K562 (cell line): ENCODE data around the gene PPP1R14B. TPM values are rescaled to one million over a fixed set of nuclear protein-coding genes. Genes with fewer than 3 reads are reported as not detected.

Source experiments
- ARID4B ChIP-seq: sonication (generic); formaldehyde crosslinking; IDR thresholded peaks from 2 replicates; pipeline ENCODE4 v1.8.0; 2022; ENCODE audit warnings: mild to moderate bottlenecking, missing genetic modification reagents
- CREBBP ChIP-seq: IDR thresholded peaks from one replicate; pipeline ENCODE4 v1.6.1; 2012; ENCODE audit warnings: low read depth, mild to moderate bottlenecking, control low read depth, inconsistent platforms, low read length
- KLF16 ChIP-seq: IDR thresholded peaks from 2 replicates; pipeline ENCODE4 v1.6.1; 2016; ENCODE audit warnings: antibody characterized with exemption
- ZNF518B ChIP-seq: fragments of 250-450 bp; sonication (Bioruptor Pico); IDR thresholded peaks from 2 replicates; pipeline ENCODE4 v1.5.0; 2021; ENCODE audit warnings: mild to moderate bottlenecking, moderate library complexity
- polyA plus RNA-seq, 8 experiments: library from polyadenylated mRNA; depleted of rRNA in 4 of 8; stranded (reverse) in 5 of 8; unstranded in 3 of 8; fragments of >200 nt; fragmentation: Nextera tagmentation in 2 of 8; fragmentation: Illumina TruSeq in 1 of 8; extraction: Ambion mirVana in 2 of 8; extraction: Trizol in 1 of 8; gene quantifications; 2 replicates each; pipeline versions ENCODE4 v1.2.1 to v1.2.3, GENCODE V29; 2011 to 2014; ENCODE audit warnings: inconsistent platforms in 1 of 8, missing spikeins in 1 of 8
- total RNA-seq, 7 experiments: library from RNA; depleted of rRNA in 6 of 7; stranded (reverse); fragments of >200 nt in 6 of 7; fragmentation: Illumina TruSeq in 2 of 7; extraction: Trizol in 2 of 7; gene quantifications; 2 replicates each; pipeline versions ENCODE4 v1.2.1 to v1.2.3, GENCODE V29; 2011 to 2021; ENCODE audit warnings: low replicate concordance in 1 of 7

The PPP1R14B gene
- total and polyA plus RNA-seq, 9 of the 15 experiments (the other 6 are each of a cell fraction or from before 2014, with no cell fraction given) = 7.7 to 566 (median 212) TPM

DNA sequence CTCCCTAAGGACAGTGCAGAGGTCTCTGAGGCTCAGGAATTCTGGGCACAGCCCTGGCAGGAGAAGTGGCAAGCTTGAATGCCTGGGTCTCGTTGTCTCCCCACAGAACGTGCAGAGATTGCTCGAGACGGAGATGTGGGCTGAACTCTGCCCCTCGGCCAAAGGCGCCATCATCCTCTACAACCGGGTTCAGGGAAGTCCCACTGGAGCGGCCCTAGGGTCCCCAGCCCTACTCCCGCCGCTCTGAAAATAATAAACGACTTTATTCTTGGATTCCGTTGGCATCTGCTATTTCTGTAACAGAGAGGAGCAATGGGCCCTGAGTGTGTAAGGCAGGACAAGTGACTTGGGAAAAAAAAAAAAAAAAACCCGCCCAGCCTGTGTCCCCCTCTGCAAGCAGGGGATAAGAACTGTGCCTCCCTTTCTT, 17.0 kb downstream of the PPP1R14B start (continued):
- TF ChIP-seq ZNF518B = no peak
- 0 out of 2 replicates have a peak, but pooled peaks have one; percentile 16 for TF ChIP-seq ARID4B (CRISPR knock-in tag)
- TF ChIP-seq CREBBP = no peak
- no peak for TF ChIP-seq KLF16
